ENCODE measurements around the gene RXFP1.

DNA sequence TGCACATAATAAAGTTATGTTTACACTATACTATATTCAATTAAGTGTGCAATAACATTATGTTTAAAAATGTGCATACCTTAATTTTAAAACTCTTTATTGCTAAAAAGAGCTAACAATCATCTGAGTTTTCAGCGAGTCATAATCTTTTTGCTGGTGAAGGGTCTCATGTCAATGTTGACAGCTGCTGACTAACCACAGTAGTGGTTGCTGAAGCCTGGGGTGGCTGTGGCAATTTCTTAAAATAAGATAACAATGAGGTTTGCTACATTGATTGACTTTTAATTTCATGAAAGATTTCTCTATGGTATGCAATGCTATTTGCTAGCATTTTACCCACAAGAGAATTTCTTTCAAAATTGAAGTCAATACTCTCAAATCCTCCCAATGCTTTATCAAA is 91.4 kb downstream of the RXFP1 start:
- TF ChIP-seq GATA3 (IDR thresholded peaks at IDR 0.05; ENCODE audit: low read depth, low read length) (no peak), GATA2 (IDR thresholded peaks at IDR 0.05; ENCODE audit: low read depth, low read length) (no peak)

Data from SH-SY5Y (cell line).